Right lobe of liver (tissue), 4 donors: ENCODE measurements around the gene C19orf47.

Experiments used
- POLR2A ChIP-seq: fragments of 450-650 bp; IDR thresholded peaks from one replicate; pipeline ENCODE4 v1.6.1; 2017; ENCODE audit warnings: antibody characterized with exemption, mild to moderate bottlenecking
- TF ChIP-seq, protein P1 (sequence below), 4 donors: fragments of 200-600 bp in 3 of 4; fragments of 450-650 bp in 1 of 4; IDR thresholded peaks; one replicate each; pipeline versions ENCODE4 v1.5.1 to v1.8.0; 2016 to 2022; ENCODE audit warnings: antibody characterized with exemption in 4 of 4, mild to moderate bottlenecking in 2 of 4
- donor health status: DM: no; HTN: no; CAD: no.
- donor health status: DM: no; HTN: no; CAD: no.
- donor health status: DM: no; HTN: yes; CAD: no.

DNA sequence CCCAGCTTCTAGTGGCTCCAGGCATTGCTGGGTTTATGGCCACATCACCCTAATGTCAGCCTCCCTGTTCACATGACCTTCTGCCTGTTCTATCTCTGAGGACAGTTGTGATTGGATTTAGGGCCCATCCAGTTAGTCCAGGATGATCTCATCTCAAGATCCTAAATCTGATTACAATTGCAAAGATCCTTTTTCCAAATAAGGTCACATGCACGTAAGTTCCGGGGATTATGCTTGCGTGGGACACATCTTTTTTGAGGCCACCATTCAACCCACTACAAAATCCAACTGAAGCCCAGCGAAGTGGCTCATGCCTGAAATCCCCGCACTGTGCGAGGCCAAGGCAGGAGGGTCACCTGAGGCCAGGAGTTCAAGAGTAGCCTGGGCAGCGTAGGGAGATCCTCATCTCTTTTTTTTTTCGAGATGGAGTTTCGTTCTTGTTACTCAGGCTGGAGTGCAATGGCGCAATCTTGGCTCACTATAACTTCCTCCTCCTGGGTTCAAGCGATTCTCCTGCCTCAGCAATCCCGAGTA, 12.6 kb upstream of the C19orf47 start:
- TF ChIP-seq, protein P1, sequence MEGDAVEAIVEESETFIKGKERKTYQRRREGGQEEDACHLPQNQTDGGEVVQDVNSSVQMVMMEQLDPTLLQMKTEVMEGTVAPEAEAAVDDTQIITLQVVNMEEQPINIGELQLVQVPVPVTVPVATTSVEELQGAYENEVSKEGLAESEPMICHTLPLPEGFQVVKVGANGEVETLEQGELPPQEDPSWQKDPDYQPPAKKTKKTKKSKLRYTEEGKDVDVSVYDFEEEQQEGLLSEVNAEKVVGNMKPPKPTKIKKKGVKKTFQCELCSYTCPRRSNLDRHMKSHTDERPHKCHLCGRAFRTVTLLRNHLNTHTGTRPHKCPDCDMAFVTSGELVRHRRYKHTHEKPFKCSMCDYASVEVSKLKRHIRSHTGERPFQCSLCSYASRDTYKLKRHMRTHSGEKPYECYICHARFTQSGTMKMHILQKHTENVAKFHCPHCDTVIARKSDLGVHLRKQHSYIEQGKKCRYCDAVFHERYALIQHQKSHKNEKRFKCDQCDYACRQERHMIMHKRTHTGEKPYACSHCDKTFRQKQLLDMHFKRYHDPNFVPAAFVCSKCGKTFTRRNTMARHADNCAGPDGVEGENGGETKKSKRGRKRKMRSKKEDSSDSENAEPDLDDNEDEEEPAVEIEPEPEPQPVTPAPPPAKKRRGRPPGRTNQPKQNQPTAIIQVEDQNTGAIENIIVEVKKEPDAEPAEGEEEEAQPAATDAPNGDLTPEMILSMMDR (IDR thresholded peaks at IDR 0.05), result no peak
- TF ChIP-seq POLR2A, result no peak
